ENCODE results near the gene AQP5. TPM values are rescaled to one million over a fixed set of nuclear protein-coding genes. Genes with fewer than 3 reads are reported as not detected.

Gene AQP5
- total and polyA plus RNA-seq, 2 of the 8 experiments (the other 6 are each of a cell fraction or from before 2014, with no cell fraction given) = 2.5 to 3.2 TPM

GRCh38 chr12:49952391-49953055 is 9.1 kb upstream of the AQP5 start (continued):
- TF ChIP-seq CHD7 (IDR thresholded peaks at IDR 0.05; ENCODE audit: insufficient replicate concordance, low read length) = no peak
- TF ChIP-seq JUND (IDR thresholded peaks at IDR 0.05; ENCODE audit: low read length) = no peak

Data from H1 (cell line).